H9 (cell line): ENCODE measurements around the gene SLCO2A1. TPM values are rescaled to one million over a fixed set of nuclear protein-coding genes. Genes with fewer than 3 reads are reported as not detected.

Experiments
- DNase-seq: peaks from one replicate; pipeline ENCODE4 v3.0.0-alpha.2; 2017
- H2AFZ ChIP-seq: one replicate; pipeline ENCODE4 v1.6.1; 2013; ENCODE audit warnings: mild to moderate bottlenecking, low read length, control low read depth, moderate library complexity
- H2AK5ac ChIP-seq: 2 replicates; pipeline ENCODE4 v1.6.1; 2013; ENCODE audit warnings: low read length, control low read depth, mixed read lengths; ENCODE audit not compliant: insufficient read length
- H2BK120ac ChIP-seq: one replicate; pipeline ENCODE4 v1.6.1; 2013; ENCODE audit warnings: low read depth, mild to moderate bottlenecking, low read length, control low read depth, inconsistent platforms; ENCODE audit not compliant: poor library complexity, severe bottlenecking
- H2BK12ac ChIP-seq: 2 replicates; pipeline ENCODE4 v1.6.1; 2013; ENCODE audit warnings: low read length, control low read depth, mixed read lengths, low read depth; ENCODE audit not compliant: insufficient read length
- H2BK15ac ChIP-seq: 2 replicates; pipeline ENCODE4 v1.6.1; 2013; ENCODE audit warnings: low read depth, low read length, control low read depth
- H2BK20ac ChIP-seq: one replicate; pipeline ENCODE4 v1.6.1; 2013; ENCODE audit warnings: low read depth, mild to moderate bottlenecking, low read length, control low read depth, inconsistent platforms; ENCODE audit not compliant: poor library complexity, severe bottlenecking
- H2BK5ac ChIP-seq: 2 replicates; pipeline ENCODE4 v1.6.1; 2013; ENCODE audit warnings: low read length, control low read depth, mixed read lengths; ENCODE audit not compliant: insufficient read length
- H3K14ac ChIP-seq: 2 replicates; pipeline ENCODE4 v1.6.1; 2013; ENCODE audit warnings: low read length, control low read depth; ENCODE audit not compliant: insufficient read depth
- H3K18ac ChIP-seq: 2 replicates; pipeline ENCODE4 v1.6.1; 2013; ENCODE audit warnings: low read depth, mild to moderate bottlenecking, mixed read lengths, low read length, control low read depth; ENCODE audit not compliant: insufficient read length
- H3K23ac ChIP-seq: 2 replicates; pipeline ENCODE4 v1.6.1; 2013; ENCODE audit warnings: low read length, control low read depth, mixed read lengths, low read depth; ENCODE audit not compliant: insufficient read length
- H3K23me2 ChIP-seq: 2 replicates; pipeline ENCODE4 v1.6.1; 2013; ENCODE audit warnings: low read depth, mild to moderate bottlenecking, mixed read lengths, low read length, control low read depth; ENCODE audit not compliant: insufficient read length, poor library complexity, severe bottlenecking
- H3K27ac ChIP-seq: 2 replicates; pipeline ENCODE4 v1.5.1; 2013; ENCODE audit warnings: low read length, control low read depth, mixed read lengths, low read depth; ENCODE audit not compliant: insufficient read length
- H3K27me3 ChIP-seq: 2 replicates; pipeline ENCODE4 v1.6.1; 2013; ENCODE audit warnings: low read length, control low read depth, inconsistent platforms; ENCODE audit not compliant: insufficient read depth
- H3K4ac ChIP-seq: 2 replicates; pipeline ENCODE4 v1.6.1; 2013; ENCODE audit warnings: low read depth, mild to moderate bottlenecking, control low read depth, inconsistent platforms, low read length, moderate library complexity
- H3K4me1 ChIP-seq: 2 replicates; pipeline ENCODE4 v1.6.1; 2013; ENCODE audit warnings: low read length, control low read depth, inconsistent platforms; ENCODE audit not compliant: insufficient read depth
- H3K4me2 ChIP-seq: 2 replicates; pipeline ENCODE4 v1.6.1; 2013; ENCODE audit warnings: low read length, control low read depth, mixed read lengths; ENCODE audit not compliant: insufficient read length, insufficient read depth
- H3K56ac ChIP-seq: 2 replicates; pipeline ENCODE4 v1.6.1; 2013; ENCODE audit warnings: low read depth, mild to moderate bottlenecking, mixed read lengths, low read length, control low read depth; ENCODE audit not compliant: insufficient read length
- H3K79me1 ChIP-seq: 2 replicates; pipeline ENCODE4 v1.6.1; 2013; ENCODE audit warnings: low read depth, mild to moderate bottlenecking, moderate library complexity, low read length, control low read depth, inconsistent platforms; ENCODE audit not compliant: insufficient read depth, poor library complexity, severe bottlenecking
- H3K79me2 ChIP-seq: 2 replicates; pipeline ENCODE4 v1.6.1; 2013; ENCODE audit warnings: low read length, control low read depth, inconsistent platforms; ENCODE audit not compliant: insufficient read depth
- H3K9ac ChIP-seq: 2 replicates; pipeline ENCODE4 v1.6.1; 2013; ENCODE audit warnings: low read length, control low read depth, mixed read lengths; ENCODE audit not compliant: insufficient read length; ENCODE audit errors: extremely low read depth
- H3K9me3 ChIP-seq: one replicate; pipeline ENCODE4 v1.6.1; 2013; ENCODE audit warnings: low read depth, low read length, inconsistent platforms; ENCODE audit not compliant: control insufficient read depth
- H3T11ph ChIP-seq: one replicate; pipeline ENCODE4 v1.6.1; 2013; ENCODE audit warnings: mild to moderate bottlenecking, low read length, control low read depth, inconsistent platforms
- H4K20me1 ChIP-seq: one replicate; pipeline ENCODE4 v1.6.1; 2013; ENCODE audit not compliant: control insufficient read depth, insufficient read length, insufficient read depth
- H4K5ac ChIP-seq: 2 replicates; pipeline ENCODE4 v1.6.1; 2013; ENCODE audit warnings: low read depth, mild to moderate bottlenecking, mixed read lengths, low read length, control low read depth; ENCODE audit not compliant: insufficient read length
- H4K8ac ChIP-seq: replicated peaks from 2 replicates; pipeline ENCODE4 v1.6.1; 2013; ENCODE audit warnings: low read length, control low read depth, mixed read lengths, low read depth; ENCODE audit not compliant: insufficient read length
- H4K91ac ChIP-seq: 2 replicates; pipeline ENCODE4 v1.6.1; 2013; ENCODE audit warnings: low read depth, mild to moderate bottlenecking, moderate library complexity, mixed read lengths, low read length, control low read depth; ENCODE audit not compliant: insufficient read length
- H3K27ac Mint-ChIP-seq, 3 experiments: 2 replicates in 2 of 3; 3 replicates in 1 of 3; pipeline ENCODE4 v1.8.0; 2020 to 2021; ENCODE audit warnings: mixed read lengths in 3 of 3, mild to moderate bottlenecking in 1 of 3, moderate library complexity in 1 of 3
- H3K27me3 Mint-ChIP-seq: 2 replicates; pipeline ENCODE4 v1.8.0; 2021; ENCODE audit warnings: low read depth, mild to moderate bottlenecking, moderate library complexity, mixed read lengths
- H3K36me3 Mint-ChIP-seq, 3 experiments: 2 replicates in 2 of 3; 3 replicates in 1 of 3; pipeline ENCODE4 v1.8.0; 2020 to 2021; ENCODE audit warnings: low read depth in 3 of 3, mixed read lengths in 3 of 3; ENCODE audit not compliant: insufficient read depth in 1 of 3
- H3K4me1 Mint-ChIP-seq, 2 experiments: 2 replicates each; pipeline ENCODE4 v1.8.0; 2020; ENCODE audit warnings: mixed read lengths in 2 of 2
- H3K4me3 Mint-ChIP-seq, 2 experiments: 2 replicates in 1 of 2; 3 replicates in 1 of 2; pipeline ENCODE4 v1.8.0; 2020 to 2021; ENCODE audit warnings: mild to moderate bottlenecking in 2 of 2, mixed read lengths in 2 of 2, moderate library complexity in 1 of 2
- H3K9me3 Mint-ChIP-seq, 2 experiments: 2 replicates in 1 of 2; 3 replicates in 1 of 2; pipeline ENCODE4 v1.8.0; 2020; ENCODE audit warnings: mild to moderate bottlenecking in 2 of 2, mixed read lengths in 2 of 2, moderate library complexity in 1 of 2
- CTCF ChIP-seq: fragments of 200-600 bp; sonication (generic); conservative IDR thresholded peaks from 3 replicates; pipeline ENCODE4 v1.8.0; 2021; ENCODE audit warnings: antibody characterized with exemption, mild to moderate bottlenecking
- WGBS: extraction: QIAGEN DNeasy Blood & Tissue Kit; methylation state at CpG from one replicate; pipeline ENCODE4 v1.1.7; 2013; ENCODE audit warnings: missing lambda C conversion rate, low lambda C conversion rate, mixed read lengths; ENCODE audit not compliant: insufficient read length; ENCODE audit errors: extremely low coverage; 5-methylcytosine and 5-hydroxymethylcytosine counted together
- total RNA-seq: library from RNA; stranded (reverse); gene quantifications from 2 replicates; pipeline ENCODE4 v1.2.1, GENCODE V29; 2021

SLCO2A1 gene
- total RNA-seq, 1 experiment from 2014 or later, result 0.98 TPM

- H3K18ac ChIP-seq, result no peak overlapping the region
- H2BK5ac ChIP-seq, result no peak overlapping the region
- H3K56ac ChIP-seq, result no peak overlapping the region
- WGBS, result no CpG with 5 or more reads among the region's 2 CpGs
- no peak overlapping the region for H4K5ac ChIP-seq
- Mint-ChIP-seq H3K36me3 (peaks cover 4 to 7% (median 6%) of the 10 kb centered on the region in 3 experiments; a peak in 5 of 7 replicates), H3K9me3 (peaks cover 9 to 14% of the 10 kb centered on the region in 2 experiments; a peak in 4 of 5 replicates), H3K27me3 (peaks cover 7% of the 10 kb centered on the region), H3K4me1 (no peaks in the 10 kb centered on the region), H3K27ac (no peak overlapping the region), H3K4me3 (no peak overlapping the region)
- no peak overlapping the region for H2BK12ac ChIP-seq
- no peak for DNase-seq
- H2BK120ac ChIP-seq, result no peak overlapping the region
- no peak overlapping the region for H4K8ac ChIP-seq
- no peak for TF ChIP-seq CTCF
- H3K9ac ChIP-seq, result no peak overlapping the region
- no peaks in the 10 kb centered on the region for H3K79me2 ChIP-seq
- H3K4me2 ChIP-seq, result no peak overlapping the region
- H3K4me1 ChIP-seq, result no peaks in the 10 kb centered on the region
- H2AFZ ChIP-seq, result no peak overlapping the region
- H3K23me2 ChIP-seq, result no peaks in the 10 kb centered on the region
- no peak overlapping the region for H2BK20ac ChIP-seq
- no peak overlapping the region for H2BK15ac ChIP-seq
- H3K14ac ChIP-seq, result no peak overlapping the region
- no peak overlapping the region for H3K4ac ChIP-seq
- H2AK5ac ChIP-seq, result no peak overlapping the region
- H3K9me3 ChIP-seq, result no peaks in the 10 kb centered on the region
- H3K27me3 ChIP-seq, result no peaks in the 10 kb centered on the region
- no peak overlapping the region for H3K23ac ChIP-seq
- H3T11ph ChIP-seq, result no peak overlapping the region
- no peak overlapping the region for H3K27ac ChIP-seq
- no peak overlapping the region for H4K91ac ChIP-seq
- no peaks in the 10 kb centered on the region for H4K20me1 ChIP-seq
- no peaks in the 10 kb centered on the region for H3K79me1 ChIP-seq
These were observed 21.0 kb downstream of the SLCO2A1 start for GRCh38 chr3:134008630-134009156.
